HepG2 (cell line): ENCODE data around the gene HNRNPA0.

Experiments used
- ADNP ChIP-seq: sonication (generic); formaldehyde crosslinking; IDR thresholded peaks from 2 replicates; pipeline ENCODE4 v1.4.0; 2020; ENCODE audit warnings: missing genetic modification reagents
- FOXM1 ChIP-seq: sonication (generic); formaldehyde crosslinking; IDR thresholded peaks from 2 replicates; pipeline ENCODE4 v1.5.0; 2020; ENCODE audit warnings: missing genetic modification reagents
- NR2C2 ChIP-seq: sonication (generic); formaldehyde crosslinking; IDR thresholded peaks from 2 replicates; pipeline ENCODE4 v1.4.0; 2020; ENCODE audit warnings: missing genetic modification reagents, mild to moderate bottlenecking, moderate library complexity, borderline replicate concordance
- PATZ1 ChIP-seq: sonication (generic); formaldehyde crosslinking; IDR thresholded peaks from 2 replicates; pipeline ENCODE4 v1.4.0; 2020; ENCODE audit warnings: missing genetic modification reagents
- PHF21A ChIP-seq: sonication (generic); formaldehyde crosslinking; IDR thresholded peaks from 2 replicates; pipeline ENCODE4 v1.5.0; 2020; ENCODE audit warnings: mild to moderate bottlenecking, missing genetic modification reagents
- TAF1 ChIP-seq: sonication (generic); formaldehyde crosslinking; IDR thresholded peaks from 2 replicates; pipeline ENCODE4 v1.4.0; 2020; ENCODE audit warnings: missing genetic modification reagents
- ZFX ChIP-seq: sonication (generic); formaldehyde crosslinking; IDR thresholded peaks from 2 replicates; pipeline ENCODE4 v1.4.0; 2020; ENCODE audit warnings: mild to moderate bottlenecking, low read depth, missing genetic modification reagents, moderate library complexity
- ZNF17 ChIP-seq: sonication (generic); formaldehyde crosslinking; IDR thresholded peaks from 2 replicates; pipeline ENCODE4 v1.5.0; 2020; ENCODE audit warnings: mild to moderate bottlenecking, missing genetic modification reagents
- ZNF510 ChIP-seq: sonication (generic); formaldehyde crosslinking; IDR thresholded peaks from 2 replicates; pipeline ENCODE4 v1.4.0; 2020; ENCODE audit warnings: low read depth, mild to moderate bottlenecking, missing genetic modification reagents
- ZSCAN30 ChIP-seq: sonication (generic); formaldehyde crosslinking; IDR thresholded peaks from 2 replicates; pipeline ENCODE4 v1.5.0; 2020; ENCODE audit warnings: mild to moderate bottlenecking, missing genetic modification reagents
- TF ChIP-seq, protein P1 (sequence below): sonication (generic); formaldehyde crosslinking; conservative IDR thresholded peaks from 2 replicates; pipeline ENCODE4 v1.4.0; 2020; ENCODE audit warnings: missing genetic modification reagents
- TF ChIP-seq, protein P2 (sequence below): sonication (generic); formaldehyde crosslinking; IDR thresholded peaks from 2 replicates; pipeline ENCODE4 v1.5.0; 2020; ENCODE audit warnings: mild to moderate bottlenecking, missing genetic modification reagents, moderate library complexity

DNA sequence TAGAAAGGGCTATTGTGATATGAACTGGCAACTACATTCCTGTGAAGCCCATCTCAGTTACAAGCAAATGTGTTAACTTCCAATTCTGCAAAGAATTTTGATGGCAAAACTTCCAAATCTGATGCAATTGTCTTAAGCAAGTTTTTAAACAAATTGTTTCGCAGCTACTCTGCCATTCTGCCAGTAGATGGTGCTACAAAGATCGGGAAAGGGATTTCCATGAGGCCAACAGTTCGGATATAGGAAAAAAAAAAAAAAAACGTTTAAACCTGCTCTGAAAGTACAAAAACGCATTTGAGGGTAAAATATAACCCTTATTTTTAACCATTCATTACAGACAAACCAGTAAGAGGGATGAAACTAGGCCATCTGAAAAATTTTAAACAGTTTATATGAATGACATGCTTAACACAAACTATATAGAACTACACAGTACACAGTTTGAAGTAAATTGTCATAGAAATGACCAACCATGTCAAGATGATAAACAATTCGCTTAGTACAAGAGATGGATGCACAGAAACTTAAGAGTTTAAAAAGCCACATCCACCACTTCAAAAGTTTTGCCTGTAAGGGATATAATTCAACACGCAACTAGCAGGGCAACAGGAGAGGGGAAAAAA is 2.2 kb downstream of the HNRNPA0 start:
- TF ChIP-seq ZNF17 (CRISPR knock-in tag): no peak
- TF ChIP-seq ADNP (CRISPR knock-in tag): no peak
- no peak for TF ChIP-seq ZSCAN30
- TF ChIP-seq ZNF510 (CRISPR knock-in tag): no peak
- no peak for TF ChIP-seq NR2C2 (CRISPR knock-in tag)
- TF ChIP-seq, protein P1, sequence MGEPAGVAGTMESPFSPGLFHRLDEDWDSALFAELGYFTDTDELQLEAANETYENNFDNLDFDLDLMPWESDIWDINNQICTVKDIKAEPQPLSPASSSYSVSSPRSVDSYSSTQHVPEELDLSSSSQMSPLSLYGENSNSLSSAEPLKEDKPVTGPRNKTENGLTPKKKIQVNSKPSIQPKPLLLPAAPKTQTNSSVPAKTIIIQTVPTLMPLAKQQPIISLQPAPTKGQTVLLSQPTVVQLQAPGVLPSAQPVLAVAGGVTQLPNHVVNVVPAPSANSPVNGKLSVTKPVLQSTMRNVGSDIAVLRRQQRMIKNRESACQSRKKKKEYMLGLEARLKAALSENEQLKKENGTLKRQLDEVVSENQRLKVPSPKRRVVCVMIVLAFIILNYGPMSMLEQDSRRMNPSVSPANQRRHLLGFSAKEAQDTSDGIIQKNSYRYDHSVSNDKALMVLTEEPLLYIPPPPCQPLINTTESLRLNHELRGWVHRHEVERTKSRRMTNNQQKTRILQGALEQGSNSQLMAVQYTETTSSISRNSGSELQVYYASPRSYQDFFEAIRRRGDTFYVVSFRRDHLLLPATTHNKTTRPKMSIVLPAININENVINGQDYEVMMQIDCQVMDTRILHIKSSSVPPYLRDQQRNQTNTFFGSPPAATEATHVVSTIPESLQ (CRISPR knock-in tag): no peak
- TF ChIP-seq, protein P2, sequence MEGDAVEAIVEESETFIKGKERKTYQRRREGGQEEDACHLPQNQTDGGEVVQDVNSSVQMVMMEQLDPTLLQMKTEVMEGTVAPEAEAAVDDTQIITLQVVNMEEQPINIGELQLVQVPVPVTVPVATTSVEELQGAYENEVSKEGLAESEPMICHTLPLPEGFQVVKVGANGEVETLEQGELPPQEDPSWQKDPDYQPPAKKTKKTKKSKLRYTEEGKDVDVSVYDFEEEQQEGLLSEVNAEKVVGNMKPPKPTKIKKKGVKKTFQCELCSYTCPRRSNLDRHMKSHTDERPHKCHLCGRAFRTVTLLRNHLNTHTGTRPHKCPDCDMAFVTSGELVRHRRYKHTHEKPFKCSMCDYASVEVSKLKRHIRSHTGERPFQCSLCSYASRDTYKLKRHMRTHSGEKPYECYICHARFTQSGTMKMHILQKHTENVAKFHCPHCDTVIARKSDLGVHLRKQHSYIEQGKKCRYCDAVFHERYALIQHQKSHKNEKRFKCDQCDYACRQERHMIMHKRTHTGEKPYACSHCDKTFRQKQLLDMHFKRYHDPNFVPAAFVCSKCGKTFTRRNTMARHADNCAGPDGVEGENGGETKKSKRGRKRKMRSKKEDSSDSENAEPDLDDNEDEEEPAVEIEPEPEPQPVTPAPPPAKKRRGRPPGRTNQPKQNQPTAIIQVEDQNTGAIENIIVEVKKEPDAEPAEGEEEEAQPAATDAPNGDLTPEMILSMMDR (CRISPR knock-in tag): peak; percentile 65
- TF ChIP-seq PHF21A (CRISPR knock-in tag): no peak
- TF ChIP-seq PATZ1 (CRISPR knock-in tag): no peak
- no peak for TF ChIP-seq TAF1 (CRISPR knock-in tag)
- TF ChIP-seq ZFX (CRISPR knock-in tag): no peak
- no peak for TF ChIP-seq FOXM1 (CRISPR knock-in tag)
